ENCODE results near the gene MESP2.

DNA sequence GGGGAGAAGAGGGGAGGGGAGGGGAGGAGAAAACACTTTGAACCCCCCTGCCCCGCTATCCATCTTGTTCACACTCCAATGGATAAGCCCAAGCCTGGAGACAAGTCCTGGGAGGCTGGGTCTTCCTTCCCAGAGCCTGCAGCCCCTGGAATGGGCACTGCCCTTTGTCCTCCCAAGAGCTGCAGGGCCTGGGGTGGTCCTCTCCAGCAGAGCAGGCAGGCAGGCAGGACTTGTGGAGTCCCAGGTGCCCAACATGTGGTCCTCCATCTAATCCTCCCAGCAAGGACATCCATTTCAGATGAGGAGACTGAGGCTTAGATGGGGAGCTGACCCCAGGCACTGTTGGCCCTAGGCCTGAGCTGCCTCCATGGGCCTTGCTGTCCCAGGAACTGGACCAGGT is 10.4 kb upstream of the MESP2 start:
- TF ChIP-seq CTCF (conservative IDR thresholded peaks at IDR 0.05 in 1 of 2, IDR thresholded peaks at IDR 0.05 in 1 of 2; ENCODE audit: low read depth in 1 of 2, low read length in 2 of 2) (no peak), EZH2 (IDR thresholded peaks at IDR 0.05; ENCODE audit: low read length, missing control alignments) (no peak)
